Central memory CD8-positive, alpha-beta T cell (primary cell): ENCODE measurements around the gene CENPX.

Experiments
- ATAC-seq: fragments of 150-1000 bp; cut with Tn5 transposase; replicated peaks from 2 replicates; pipeline ENCODE4 v1.10.0; 2022; ENCODE audit warnings: mild to moderate bottlenecking, moderate FRiP score, moderate number of reproducible peaks; ENCODE audit not compliant: poor library complexity, severe bottlenecking; ENCODE audit errors: extremely low read depth
- DNase-seq, 2 donors: peaks; one replicate each; pipeline ENCODE4 v3.0.0; 2021; ENCODE audit warnings: low spot score in 2 of 2
- H3K27ac Mint-ChIP-seq: one replicate; pipeline ENCODE4 v1.8.0; 2022; ENCODE audit warnings: low read depth, mild to moderate bottlenecking, moderate library complexity, mixed read lengths
- H3K27me3 Mint-ChIP-seq: one replicate; pipeline ENCODE4 v1.8.0; 2022; ENCODE audit warnings: mixed read lengths
- H3K36me3 Mint-ChIP-seq: one replicate; pipeline ENCODE4 v1.8.0; 2022; ENCODE audit warnings: mild to moderate bottlenecking, moderate library complexity, mixed read lengths; ENCODE audit not compliant: insufficient read depth
- H3K4me1 Mint-ChIP-seq: one replicate; pipeline ENCODE4 v1.8.0; 2022; ENCODE audit warnings: mixed read lengths
- H3K4me3 Mint-ChIP-seq: one replicate; pipeline ENCODE4 v1.8.0; 2022; ENCODE audit warnings: mild to moderate bottlenecking, moderate library complexity, mixed read lengths
- H3K9me3 Mint-ChIP-seq: one replicate; pipeline ENCODE4 v1.8.0; 2022; ENCODE audit warnings: mixed read lengths

The CENPX gene

DNA sequence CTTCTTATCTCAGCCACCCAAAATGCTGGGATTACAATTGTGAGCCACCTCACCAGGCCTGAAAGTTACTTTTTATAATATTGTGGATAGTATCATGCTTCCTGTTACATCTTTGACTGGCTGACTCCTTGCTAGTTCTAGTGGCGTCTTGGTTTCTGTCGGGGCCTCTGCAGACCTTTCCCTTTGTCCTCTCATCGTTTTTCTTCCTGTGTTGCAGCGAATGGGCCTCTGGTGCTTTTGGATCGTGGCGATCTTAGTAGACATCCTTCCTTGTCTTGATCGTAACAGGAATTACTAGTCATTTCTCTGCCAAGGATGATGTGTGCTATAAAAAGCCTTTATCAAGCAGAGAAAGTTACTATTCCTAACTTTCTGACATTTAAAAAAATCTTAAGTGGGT, 24.5 kb downstream of the CENPX start:
- Mint-ChIP-seq H3K4me3 (no peak overlapping the region), H3K9me3 (no peaks in the 10 kb centered on the region)

DNA sequence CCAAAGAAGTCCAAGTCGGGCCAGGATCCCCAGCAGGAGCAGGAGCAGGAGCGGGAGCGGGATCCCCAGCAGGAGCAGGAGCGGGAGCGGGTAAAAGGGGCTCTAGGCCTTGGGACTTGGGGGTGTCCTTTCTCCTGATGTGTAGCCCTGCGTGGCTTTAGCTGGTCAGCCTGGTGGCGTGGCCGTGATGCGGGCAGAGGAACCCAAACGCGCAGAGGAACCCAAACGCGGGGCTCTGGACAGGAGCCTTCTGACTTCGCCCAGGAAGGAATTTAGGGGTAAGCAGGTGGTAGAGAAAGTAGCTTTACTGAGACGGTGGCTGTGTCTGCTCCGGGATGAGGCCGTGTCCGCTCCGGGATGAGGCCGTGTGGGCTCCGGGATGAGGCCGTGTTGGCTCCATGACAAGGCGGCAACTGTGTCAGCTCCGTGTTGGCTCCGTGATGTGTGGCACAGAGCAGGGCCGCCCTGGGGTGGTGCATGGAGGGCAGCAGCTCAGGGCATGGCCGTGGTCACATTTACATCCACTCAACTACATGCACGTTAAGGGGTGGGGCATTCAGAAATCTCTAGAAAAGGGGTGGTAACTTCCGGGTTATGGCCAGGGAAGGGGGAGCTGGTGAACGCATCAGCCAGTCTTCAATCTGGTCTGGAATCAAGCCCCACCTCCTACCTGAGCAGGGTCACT, 25.8 kb downstream of the CENPX start:
- H3K36me3 Mint-ChIP-seq: peaks cover 6% of the 10 kb centered on the region
- no peak for ATAC-seq
- H3K4me1 Mint-ChIP-seq: no peaks in the 10 kb centered on the region
- no peaks in the 10 kb centered on the region for H3K9me3 Mint-ChIP-seq
- no peak for DNase-seq
- H3K27me3 Mint-ChIP-seq: no peaks in the 10 kb centered on the region
- no peak overlapping the region for H3K4me3 Mint-ChIP-seq
- H3K27ac Mint-ChIP-seq: no peak overlapping the region

More for the DNA sequence above, 24.5 kb downstream of the CENPX start:
- no peak overlapping the region for H3K27ac Mint-ChIP-seq
- H3K36me3 Mint-ChIP-seq: peaks cover 6% of the 10 kb centered on the region
- H3K27me3 Mint-ChIP-seq: no peaks in the 10 kb centered on the region
- ATAC-seq (no peak), DNase-seq (no peak)
- H3K4me1 Mint-ChIP-seq: no peaks in the 10 kb centered on the region

DNA sequence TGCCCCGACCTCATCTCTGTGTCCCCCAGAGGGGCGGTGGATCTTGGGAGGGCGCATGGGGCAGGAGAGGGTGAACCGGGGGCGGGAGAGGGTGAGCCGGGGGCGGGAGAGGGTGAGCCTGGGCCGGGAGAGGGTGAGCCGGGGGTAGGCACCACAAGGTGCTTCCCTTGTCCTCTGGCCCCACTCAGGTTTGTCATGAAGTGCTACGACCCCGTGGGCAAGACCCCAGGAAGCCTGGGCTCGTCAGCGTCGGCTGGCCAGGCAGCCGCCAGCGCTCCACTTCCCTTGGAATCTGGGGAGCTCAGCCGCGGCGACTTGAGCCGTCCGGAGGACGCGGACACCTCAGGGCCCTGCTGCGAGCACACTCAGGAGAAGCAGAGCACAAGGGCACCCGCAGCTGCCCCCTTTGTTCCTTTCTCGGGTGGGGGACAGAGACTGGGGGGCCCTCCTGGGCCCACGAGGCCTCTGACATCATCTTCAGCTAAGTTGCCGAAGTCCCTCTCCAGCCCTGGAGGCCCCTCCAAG, 26.4 kb downstream of the CENPX start:
- H3K9me3 Mint-ChIP-seq: no peaks in the 10 kb centered on the region
- no peaks in the 10 kb centered on the region for H3K27me3 Mint-ChIP-seq
- no peak for ATAC-seq
- no peak for DNase-seq
- H3K27ac Mint-ChIP-seq: no peak overlapping the region
- no peaks in the 10 kb centered on the region for H3K4me1 Mint-ChIP-seq
- H3K4me3 Mint-ChIP-seq: no peak overlapping the region
- H3K36me3 Mint-ChIP-seq: peaks cover 6% of the 10 kb centered on the region

DNA sequence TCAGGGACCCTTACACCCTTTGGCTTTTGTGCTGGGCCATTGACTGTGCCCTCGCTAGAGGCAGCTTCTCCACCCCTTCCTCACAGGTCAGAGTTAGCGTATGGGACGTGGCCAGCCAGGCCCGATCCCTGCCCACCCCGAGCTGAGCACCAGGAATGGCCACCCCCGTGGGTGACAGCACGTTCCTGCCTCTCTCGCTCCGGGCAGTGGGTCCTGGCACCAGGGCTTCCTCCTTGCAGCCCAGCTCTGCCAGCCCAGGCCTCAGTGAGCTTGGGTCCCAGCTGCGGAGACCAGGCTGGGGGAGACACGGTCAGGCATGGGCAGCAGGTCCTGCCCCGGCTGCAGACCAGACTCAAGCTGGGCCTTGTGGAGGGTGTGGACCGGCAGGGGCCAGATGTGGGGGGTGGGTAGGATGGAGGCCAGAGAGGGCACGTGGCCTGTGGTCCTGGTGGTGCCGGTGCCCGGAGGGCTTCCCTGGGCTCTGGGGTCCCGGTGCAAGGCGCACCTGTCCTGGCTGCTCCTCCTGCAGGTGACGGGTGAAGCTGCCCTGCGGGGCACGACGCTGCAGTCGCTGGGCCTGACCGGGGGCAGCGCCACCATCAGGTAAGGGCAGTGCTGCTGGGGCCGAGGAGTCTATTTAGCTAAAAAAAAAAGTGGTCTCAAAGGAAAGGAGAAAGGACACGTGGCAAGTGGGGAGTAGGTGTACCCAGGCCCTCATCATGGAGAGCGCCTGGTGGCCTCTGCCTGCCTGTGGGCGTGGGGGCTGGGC, 27.0 kb downstream of the CENPX start:
- peaks cover 6% of the 10 kb centered on the region for H3K36me3 Mint-ChIP-seq
- H3K27ac Mint-ChIP-seq: no peak overlapping the region
- peaks cover 3% of the 10 kb centered on the region for H3K4me1 Mint-ChIP-seq
- no peaks in the 10 kb centered on the region for H3K9me3 Mint-ChIP-seq
- H3K4me3 Mint-ChIP-seq: no peak overlapping the region
- ATAC-seq (no peak), DNase-seq (no peak)
- H3K27me3 Mint-ChIP-seq: no peaks in the 10 kb centered on the region

DNA sequence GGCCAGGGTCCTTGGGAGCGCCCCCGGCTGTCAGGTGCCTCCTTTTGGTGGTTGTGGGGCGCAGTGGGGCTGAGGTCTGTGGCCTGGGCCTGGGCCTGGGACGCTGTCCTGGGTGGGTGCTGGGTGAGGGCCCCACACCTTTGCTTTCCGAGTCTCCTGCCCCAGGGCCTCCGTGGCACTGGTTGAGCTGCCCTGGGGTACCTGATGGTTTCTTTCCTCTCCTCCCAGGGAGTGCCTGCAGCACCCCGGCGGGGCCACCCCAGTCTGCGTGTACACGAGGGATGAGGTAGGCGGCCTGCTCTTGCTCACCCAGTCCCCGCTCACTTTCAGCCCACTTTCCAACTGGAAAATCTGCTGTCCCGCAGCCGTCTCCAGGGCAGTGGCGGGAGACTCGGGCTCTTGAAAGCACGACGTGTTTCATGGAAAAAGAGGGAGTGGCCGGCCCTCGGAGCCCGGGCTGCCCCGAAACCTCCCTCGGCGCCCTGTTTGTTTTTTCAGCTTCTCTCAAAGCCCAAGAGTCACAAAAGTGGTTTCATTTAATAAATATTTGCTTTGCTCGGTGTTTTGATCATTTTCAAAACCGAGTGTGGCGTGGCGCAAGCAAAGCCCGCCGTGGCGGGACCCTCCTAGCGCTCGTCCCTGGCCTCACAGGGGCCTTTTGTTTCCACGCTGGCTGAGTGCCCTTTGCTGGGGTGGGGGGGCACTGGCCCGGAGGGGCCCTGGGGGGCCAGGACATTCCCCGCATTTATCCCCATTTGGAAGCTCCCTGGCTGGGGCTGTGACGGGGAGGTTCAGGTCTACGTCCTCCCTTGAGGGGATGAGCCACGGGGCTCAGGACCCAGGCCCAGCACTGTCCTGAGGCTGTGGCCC, 27.9 kb downstream of the CENPX start:
- DNase-seq (no peak), ATAC-seq (no peak)
- Mint-ChIP-seq H3K27me3 (no peaks in the 10 kb centered on the region), H3K27ac (no peak overlapping the region), H3K4me3 (no peak overlapping the region), H3K36me3 (peaks cover 8% of the 10 kb centered on the region), H3K9me3 (no peaks in the 10 kb centered on the region), H3K4me1 (peaks cover 6% of the 10 kb centered on the region)

DNA sequence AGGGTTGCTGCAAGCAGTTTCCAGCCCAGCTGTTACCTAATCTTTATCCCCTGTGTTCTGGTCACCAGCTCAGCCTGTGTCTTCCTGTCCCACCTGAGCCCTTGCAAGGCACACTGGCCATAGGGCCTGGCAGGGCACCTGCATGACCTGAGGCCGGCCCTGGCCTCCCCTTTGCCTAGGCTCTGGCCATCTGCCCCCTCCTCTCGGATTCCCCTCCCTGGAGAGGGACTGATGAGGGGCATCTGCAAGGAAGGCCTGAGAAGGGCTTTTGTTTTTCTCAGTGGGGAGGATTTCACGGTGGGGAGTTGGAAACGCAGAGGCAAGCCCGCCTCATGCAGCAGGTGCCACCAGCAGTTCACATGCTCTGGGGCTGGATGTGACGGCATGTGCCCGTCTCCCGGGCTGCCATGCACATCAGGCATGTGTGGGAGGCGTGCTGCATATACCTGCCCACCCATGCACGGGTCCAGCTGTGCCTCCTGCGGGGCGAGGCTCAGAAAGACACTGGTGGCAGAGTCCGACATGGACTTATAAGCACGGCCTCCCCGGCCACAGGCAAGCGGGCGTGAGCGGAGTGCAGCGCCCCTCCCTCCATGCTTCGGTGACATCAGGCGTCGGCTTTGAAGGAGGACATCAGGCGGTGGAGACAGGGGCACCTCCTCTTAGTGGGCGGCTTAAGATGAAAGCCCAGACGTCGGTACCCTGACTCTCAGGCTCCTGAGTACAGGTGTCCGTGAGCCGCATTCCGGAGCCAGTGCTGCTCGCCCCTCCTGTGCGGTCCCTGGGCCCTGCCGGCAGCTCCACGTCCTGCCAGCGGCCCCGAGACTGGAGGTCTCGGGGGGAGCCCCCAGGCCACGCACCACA, 28.7 kb downstream of the CENPX start:
- Mint-ChIP-seq H3K4me3 (no peak overlapping the region), H3K9me3 (no peaks in the 10 kb centered on the region), H3K27ac (no peak overlapping the region), H3K27me3 (no peaks in the 10 kb centered on the region), H3K36me3 (peaks cover 9% of the 10 kb centered on the region), H3K4me1 (peaks cover 6% of the 10 kb centered on the region)
- DNase-seq (no peak), ATAC-seq (no peak)

DNA sequence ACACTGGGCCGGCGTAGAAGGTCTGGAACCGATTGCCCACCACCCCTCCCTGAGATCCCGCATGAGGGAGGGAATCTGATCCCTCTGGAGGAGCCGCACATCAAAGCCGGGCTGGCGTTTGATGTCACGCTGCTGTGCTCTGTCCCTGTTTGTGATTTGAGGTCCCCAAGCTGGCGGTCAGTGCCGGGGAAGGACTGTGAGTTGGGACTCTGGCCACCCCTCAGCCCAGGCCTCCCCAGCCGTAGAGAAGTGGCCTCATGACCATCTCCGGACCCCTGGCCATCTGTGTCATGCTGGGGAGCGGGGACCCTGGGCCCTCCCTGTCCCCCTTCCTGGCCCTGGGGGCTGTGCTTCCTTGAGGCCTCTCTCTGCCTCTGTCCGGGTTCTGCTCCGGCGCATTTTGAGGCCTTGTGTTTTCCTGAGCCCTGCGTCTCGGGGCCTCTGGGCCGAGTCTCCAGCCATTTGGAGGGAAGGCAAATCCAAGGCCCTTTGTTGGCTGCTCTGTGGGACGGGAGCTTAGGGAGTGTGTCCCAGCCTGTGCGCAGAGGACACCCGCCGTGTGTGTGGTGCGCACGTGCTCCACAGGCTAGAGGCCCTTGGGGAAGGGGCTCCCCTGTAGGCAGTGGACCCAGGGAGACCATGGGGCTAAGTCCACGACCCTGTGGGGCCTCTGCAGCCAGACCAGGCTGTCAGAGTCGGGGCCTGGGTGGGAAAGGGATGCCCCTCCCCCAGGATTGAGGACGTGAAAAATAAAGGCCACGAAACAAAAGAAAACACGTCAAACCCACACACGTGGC, 30.2 kb downstream of the CENPX start:
- no peaks in the 10 kb centered on the region for H3K27me3 Mint-ChIP-seq
- H3K4me3 Mint-ChIP-seq: no peak overlapping the region
- no peaks in the 10 kb centered on the region for H3K9me3 Mint-ChIP-seq
- H3K36me3 Mint-ChIP-seq: peaks cover 9% of the 10 kb centered on the region
- DNase-seq: no peak
- ATAC-seq: no peak
- H3K4me1 Mint-ChIP-seq: peaks cover 6% of the 10 kb centered on the region
- H3K27ac Mint-ChIP-seq: no peak overlapping the region

DNA sequence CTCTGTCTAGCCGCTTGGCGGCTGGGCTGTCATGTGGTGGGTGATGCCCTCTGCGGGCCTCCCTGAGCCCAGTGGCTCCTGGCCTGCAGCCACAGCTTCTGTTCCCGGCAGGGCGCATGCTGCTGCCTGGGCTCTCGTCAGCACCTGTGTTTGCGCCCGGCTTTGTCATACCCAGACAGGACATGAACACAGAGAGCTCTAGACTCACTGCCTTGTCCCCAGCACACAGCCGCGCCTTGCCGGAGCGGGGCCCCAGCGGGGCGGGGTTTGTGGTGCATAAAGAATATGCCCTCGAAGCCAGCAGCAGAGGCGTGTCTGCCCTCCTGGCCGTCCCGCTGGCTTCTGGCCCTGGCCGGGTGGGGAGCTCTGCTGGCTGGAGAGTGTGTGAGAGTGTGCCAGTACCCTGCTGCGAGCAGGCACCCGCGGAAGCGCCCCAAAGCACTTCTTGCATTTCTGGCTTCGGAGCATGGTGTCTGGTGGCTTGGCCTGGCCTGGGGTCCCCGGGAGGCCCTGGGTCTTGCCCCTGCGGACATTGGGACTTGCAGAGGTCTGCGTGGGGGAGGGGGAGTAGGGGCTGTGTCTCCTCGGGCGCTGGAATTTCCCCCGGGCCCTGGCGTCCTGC, 30.9 kb downstream of the CENPX start:
- no peak overlapping the region for H3K4me3 Mint-ChIP-seq
- no peaks in the 10 kb centered on the region for H3K9me3 Mint-ChIP-seq
- ATAC-seq (no peak), DNase-seq (no peak)
- H3K27me3 Mint-ChIP-seq: no peaks in the 10 kb centered on the region
- peaks cover 8% of the 10 kb centered on the region for H3K4me1 Mint-ChIP-seq
- no peak overlapping the region for H3K27ac Mint-ChIP-seq
- H3K36me3 Mint-ChIP-seq: peaks cover 9% of the 10 kb centered on the region

DNA sequence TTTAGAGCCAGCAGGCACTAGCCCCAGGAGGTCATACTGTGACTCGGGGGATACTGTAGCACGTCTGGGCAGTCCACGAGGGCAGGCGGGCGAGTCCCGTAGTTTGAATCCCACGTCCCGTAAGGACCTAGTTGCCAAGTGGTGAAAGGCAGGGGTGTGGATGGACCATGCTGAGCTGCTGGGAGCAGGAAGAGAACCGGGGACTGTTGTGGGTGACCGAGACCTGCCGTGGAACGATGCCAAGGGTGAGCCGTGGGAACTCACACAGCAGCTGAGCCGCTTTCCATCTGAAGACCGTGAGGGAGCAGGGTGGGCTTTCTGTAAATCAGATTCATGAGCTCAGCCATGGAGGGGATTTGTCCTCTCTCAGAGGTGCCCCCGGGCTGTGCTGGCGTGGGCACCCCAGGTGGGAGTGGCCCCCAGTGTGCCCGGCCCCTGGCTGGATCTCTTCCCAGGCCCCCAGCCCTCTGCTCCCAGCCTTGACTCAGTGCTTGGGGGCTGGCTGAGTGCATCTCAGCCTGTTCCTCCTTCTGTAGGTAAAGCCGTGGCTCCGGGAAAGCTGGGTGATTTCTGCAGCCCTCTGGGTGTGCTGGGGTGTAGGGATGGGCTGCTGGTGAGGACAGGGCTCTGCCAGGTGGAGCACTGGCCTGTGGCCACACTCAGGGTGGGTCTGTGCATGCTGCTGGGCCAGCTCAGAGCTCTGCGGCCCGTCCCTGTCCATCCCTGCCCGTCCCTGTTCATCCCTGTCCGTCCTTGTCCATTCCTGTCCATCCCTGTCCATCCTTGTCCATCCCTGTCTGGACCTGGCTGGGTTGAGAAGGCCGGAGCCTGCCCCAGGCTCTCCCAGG, 31.6 kb downstream of the CENPX start:
- H3K9me3 Mint-ChIP-seq: no peaks in the 10 kb centered on the region
- peaks cover 13% of the 10 kb centered on the region for H3K4me1 Mint-ChIP-seq

DNA sequence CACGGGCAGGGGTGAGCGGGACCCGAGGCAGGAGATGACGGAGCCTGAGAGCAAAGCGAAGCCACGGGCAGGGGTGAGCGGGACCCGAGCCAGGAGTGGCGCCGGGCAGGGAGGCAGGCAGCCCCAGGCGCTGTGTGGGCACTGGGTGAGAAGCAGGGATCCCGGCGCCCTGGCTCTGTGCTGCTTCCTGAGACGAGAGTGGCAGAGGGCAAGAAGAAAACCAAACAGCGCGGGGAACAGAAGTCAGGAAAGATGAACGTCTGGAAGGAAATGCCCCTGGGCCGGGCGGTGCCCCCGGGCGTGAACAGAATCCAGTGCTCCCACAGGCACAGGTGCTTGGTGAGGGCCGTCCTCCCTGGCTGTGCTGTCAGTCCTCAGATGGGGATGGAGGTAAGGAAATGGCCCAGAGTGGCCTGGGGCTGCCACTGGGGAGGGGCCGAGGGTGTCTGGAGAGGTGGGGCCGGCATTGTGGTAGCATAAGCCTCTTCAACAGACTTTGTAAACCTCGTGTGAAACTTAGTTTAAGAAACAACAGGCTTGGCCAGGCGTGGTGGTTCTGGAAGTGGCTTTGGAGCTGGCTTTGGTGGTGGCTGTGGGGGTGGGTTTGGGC, 35.4 kb downstream of the CENPX start:
- ATAC-seq (no peak), DNase-seq (no peak)
- H3K27me3 Mint-ChIP-seq: no peaks in the 10 kb centered on the region
- peaks cover 25% of the 10 kb centered on the region for H3K4me1 Mint-ChIP-seq
- H3K27ac Mint-ChIP-seq: peak overlapping the region; percentile 22
- H3K36me3 Mint-ChIP-seq: peaks cover 11% of the 10 kb centered on the region
- H3K4me3 Mint-ChIP-seq: no peak overlapping the region
- H3K9me3 Mint-ChIP-seq: no peaks in the 10 kb centered on the region

More for the DNA sequence above, 31.6 kb downstream of the CENPX start:
- no peak overlapping the region for H3K4me3 Mint-ChIP-seq
- H3K36me3 Mint-ChIP-seq: peaks cover 9% of the 10 kb centered on the region
- DNase-seq (no peak), ATAC-seq (no peak)
- no peaks in the 10 kb centered on the region for H3K27me3 Mint-ChIP-seq
- H3K27ac Mint-ChIP-seq: no peak overlapping the region
